Suprapubic skin (tissue), 4 donors: ENCODE data around the gene C1S. TPM values are rescaled to one million over a fixed set of nuclear protein-coding genes. Genes with fewer than 3 reads are reported as not detected.

Source experiments
- DNase-seq, 2 donors: peaks; one replicate each; pipeline ENCODE4 v3.0.0-alpha.2; 2019; ENCODE audit warnings: low spot score in 2 of 2
- H3K27ac ChIP-seq: fragments of 200-600 bp; sonication (generic); one replicate; pipeline ENCODE4 v1.5.1; 2019
- H3K27me3 ChIP-seq: fragments of 200-600 bp; sonication (generic); one replicate; pipeline ENCODE4 v1.5.1; 2019
- H3K36me3 ChIP-seq: fragments of 200-600 bp; sonication (generic); one replicate; pipeline ENCODE4 v1.5.1; 2019
- H3K4me1 ChIP-seq: fragments of 200-600 bp; sonication (generic); one replicate; pipeline ENCODE4 v1.5.1; 2019
- H3K4me3 ChIP-seq: fragments of 200-600 bp; sonication (generic); one replicate; pipeline ENCODE4 v1.5.1; 2019; ENCODE audit warnings: mild to moderate bottlenecking
- H3K9me3 ChIP-seq: fragments of 200-600 bp; sonication (generic); one replicate; pipeline ENCODE4 v1.5.1; 2019
- CTCF ChIP-seq, 2 donors: fragments of 200-600 bp in 1 of 2; fragments of 450-650 bp in 1 of 2; sonication (generic) in 1 of 2; IDR thresholded peaks; one replicate each; pipeline ENCODE4 v1.5.1; 2016 to 2019; ENCODE audit warnings: antibody characterized with exemption in 2 of 2, mild to moderate bottlenecking in 1 of 2, moderate library complexity in 1 of 2
- EP300 ChIP-seq: sonication (generic); formaldehyde crosslinking; IDR thresholded peaks from one replicate; pipeline ENCODE4 v1.6.1; 2017; ENCODE audit warnings: antibody characterized with exemption
- POLR2A ChIP-seq, 2 donors: fragments of 450-650 bp; IDR thresholded peaks; one replicate each; pipeline ENCODE4 v1.6.1; 2017; ENCODE audit warnings: antibody characterized with exemption in 2 of 2, mild to moderate bottlenecking in 2 of 2, moderate library complexity in 2 of 2
- POLR2AphosphoS5 ChIP-seq, 3 donors: sonication (generic); formaldehyde crosslinking; IDR thresholded peaks; one replicate each; pipeline ENCODE4 v1.6.1; 2017; ENCODE audit warnings: antibody characterized with exemption in 3 of 3
- WGBS: methylation state at CpG from one replicate; pipeline ENCODE4 v1.1.5; 2018; 5-methylcytosine and 5-hydroxymethylcytosine counted together
- total RNA-seq, 4 donors: library from RNA; depleted of rRNA; stranded (reverse); fragments of >200 nt; gene quantifications; one replicate each; pipeline ENCODE4 v1.1.0, GENCODE V29; 2016

The C1S gene
- total RNA-seq, 4 donors from 2014 or later = 62.6 to 99.6 (median 65.6) TPM

GRCh38 chr12:7016958-7017571, 43.5 kb upstream of the C1S start:
- Histone ChIP-seq H3K4me1 (peaks cover 35% of the 10 kb centered on the region), H3K27me3 (no peaks in the 10 kb centered on the region), H3K36me3 (peaks cover 3% of the 10 kb centered on the region), H3K9me3 (no peaks in the 10 kb centered on the region), H3K27ac (peak overlapping the region; percentile 95), H3K4me3 (peak overlapping the region; percentile 88)
- 58% methylated on average over 6 of the region's 6 CpGs for WGBS
- TF ChIP-seq POLR2A (IDR thresholded peaks at IDR 0.05) (no peak), EP300 (no peak), POLR2AphosphoS5 (IDR thresholded peaks at IDR 0.05) (no peak), CTCF (IDR thresholded peaks at IDR 0.05) (no peak)
- no peak for DNase-seq

GRCh38 chr12:7017870-7018349, 42.6 kb upstream of the C1S start:
- TF ChIP-seq CTCF (IDR thresholded peaks at IDR 0.05) = no peak
- Histone ChIP-seq H3K27ac (peak overlapping the region; percentile 95), H3K9me3 (no peaks in the 10 kb centered on the region), H3K36me3 (peaks cover 3% of the 10 kb centered on the region), H3K27me3 (no peaks in the 10 kb centered on the region), H3K4me1 (peaks cover 35% of the 10 kb centered on the region), H3K4me3 (peak overlapping the region; percentile 88)
- WGBS = 2% methylated on average over 25 of the region's 25 CpGs
- peak in 1 of 2 donors; percentile 89 for DNase-seq

GRCh38 chr12:7018350-7019042, 42.0 kb upstream of the C1S start, which contains the start of gene LPCAT3:
LPCAT3 (minus strand) TSS chr12:7018476; CDS start chr12:7018424, 52 bp downstream.
- Histone ChIP-seq H3K9me3 (no peaks in the 10 kb centered on the region), H3K36me3 (no peaks in the 10 kb centered on the region), H3K27ac (peak within 1 kb of the TSS; percentile 95), H3K4me1 (peaks cover 35% of the 10 kb centered on the region), H3K27me3 (no peaks in the 10 kb centered on the region), H3K4me3 (peak within 1 kb of the TSS; percentile 88)
- TF ChIP-seq POLR2A (IDR thresholded peaks at IDR 0.05) (peak in 1 of 2 donors; percentile 89), CTCF (IDR thresholded peaks at IDR 0.05) (peak; percentile 85 to 92), EP300 (no peak), POLR2AphosphoS5 (IDR thresholded peaks at IDR 0.05) (peak in 2 of 3 donors; percentile 2 to 47)
- WGBS = 0% methylated on average over 30 of the region's 77 CpGs
- peak; percentile 98 for DNase-seq

GRCh38 chr12:7019043-7019569, 41.4 kb upstream of the C1S start:
- H3K4me3 ChIP-seq = peak overlapping the region; percentile 88
- H3K27me3 ChIP-seq = no peaks in the 10 kb centered on the region
- no peaks in the 10 kb centered on the region for H3K36me3 ChIP-seq
- TF ChIP-seq POLR2A (IDR thresholded peaks at IDR 0.05) (no peak), CTCF (IDR thresholded peaks at IDR 0.05) (peak in 1 of 2 donors; percentile 8), POLR2AphosphoS5 (IDR thresholded peaks at IDR 0.05) (no peak), EP300 (no peak)
- peaks cover 35% of the 10 kb centered on the region for H3K4me1 ChIP-seq
- H3K27ac ChIP-seq = peak overlapping the region; percentile 95
- WGBS = 3% methylated on average over 6 of the region's 6 CpGs
- DNase-seq = no peak
- H3K9me3 ChIP-seq = no peaks in the 10 kb centered on the region

- Histone ChIP-seq H3K4me1 (peaks cover 19% of the 10 kb centered on the region), H3K27ac (no peak overlapping the region), H3K27me3 (no peaks in the 10 kb centered on the region), H3K4me3 (no peak overlapping the region), H3K9me3 (no peaks in the 10 kb centered on the region), H3K36me3 (no peaks in the 10 kb centered on the region)
- 64% methylated on average over 5 of the region's 5 CpGs for WGBS
- DNase-seq = no peak
- TF ChIP-seq CTCF (IDR thresholded peaks at IDR 0.05) (no peak), POLR2A (IDR thresholded peaks at IDR 0.05) (no peak), POLR2AphosphoS5 (IDR thresholded peaks at IDR 0.05) (no peak), EP300 (no peak)
Measured at GRCh38 chr12:7021956-7022355, 38.6 kb upstream of the C1S start.
